ENCODE measurements around the gene ALK.
"Not testable (repeated sequence)": the region's sequence is repeated elsewhere in the genome, so short reads cannot be mapped to it uniquely, and the experiment has no call there.

Gene ALK

DNA sequence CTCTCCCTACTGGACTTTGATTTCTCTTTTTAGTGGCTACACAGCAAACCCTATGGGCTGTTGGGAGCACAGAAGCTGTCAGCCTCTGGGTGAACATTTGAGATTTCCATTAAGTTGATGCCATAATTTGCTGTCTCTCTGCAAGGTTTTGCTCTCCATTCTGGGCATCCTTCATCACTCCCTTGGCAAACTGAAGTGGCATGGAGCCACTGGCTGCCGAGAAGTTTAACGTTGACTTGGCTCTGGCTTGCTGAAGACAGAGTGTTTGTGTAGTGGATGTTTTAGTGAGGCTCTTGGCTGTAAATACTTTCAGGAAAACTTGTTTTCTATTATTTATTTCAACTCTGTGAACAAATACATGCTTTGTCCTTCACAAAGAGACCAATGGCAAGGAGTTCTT is 91.5 kb downstream of the ALK start:
- no peak overlapping the region for H3K27ac ChIP-seq
- no peak for TF ChIP-seq CTCF (conservative IDR thresholded peaks at IDR 0.05)

DNA sequence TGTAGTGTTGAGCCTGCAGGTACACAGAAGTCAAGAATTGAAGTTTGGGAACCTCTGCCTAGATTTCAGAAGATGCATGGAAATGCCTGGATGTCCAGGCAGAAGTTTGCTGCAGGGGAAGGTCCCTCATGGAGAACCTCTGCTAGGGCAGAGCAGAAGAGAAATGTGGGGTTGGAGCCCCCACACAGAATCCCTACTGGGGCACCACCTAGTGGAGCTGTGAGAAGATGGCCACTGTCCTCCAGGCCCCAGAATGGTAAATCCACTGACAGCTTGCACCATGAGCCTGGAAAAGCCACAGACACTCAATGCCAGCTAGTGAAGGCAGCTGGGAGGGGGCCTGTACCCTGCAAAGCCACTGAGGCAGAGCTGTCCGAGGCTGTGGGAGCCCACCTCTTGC is 97.2 kb downstream of the ALK start:
- H3K27ac ChIP-seq, result not testable (repeated sequence)

DNA sequence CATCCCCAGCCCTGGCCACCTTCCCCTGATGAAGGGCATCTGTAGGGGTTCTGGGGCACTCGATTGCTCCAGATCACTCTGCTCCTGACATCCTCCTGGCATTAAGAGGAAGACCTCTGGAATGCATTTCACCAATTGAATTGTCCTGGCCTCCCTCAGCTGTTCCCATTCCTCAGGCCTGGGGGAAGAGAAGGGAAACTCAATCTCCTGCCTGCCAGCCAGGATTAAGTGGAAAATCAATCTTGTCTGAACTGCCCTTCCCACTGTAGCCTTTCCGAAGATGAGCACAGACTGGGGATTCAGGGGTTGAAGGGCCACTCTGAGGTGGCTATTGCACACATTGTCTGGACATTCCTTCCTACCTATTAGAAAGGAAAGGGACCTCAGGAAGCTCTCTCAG is 99.8 kb downstream of the ALK start:
- no peak overlapping the region for H3K27ac ChIP-seq

DNA sequence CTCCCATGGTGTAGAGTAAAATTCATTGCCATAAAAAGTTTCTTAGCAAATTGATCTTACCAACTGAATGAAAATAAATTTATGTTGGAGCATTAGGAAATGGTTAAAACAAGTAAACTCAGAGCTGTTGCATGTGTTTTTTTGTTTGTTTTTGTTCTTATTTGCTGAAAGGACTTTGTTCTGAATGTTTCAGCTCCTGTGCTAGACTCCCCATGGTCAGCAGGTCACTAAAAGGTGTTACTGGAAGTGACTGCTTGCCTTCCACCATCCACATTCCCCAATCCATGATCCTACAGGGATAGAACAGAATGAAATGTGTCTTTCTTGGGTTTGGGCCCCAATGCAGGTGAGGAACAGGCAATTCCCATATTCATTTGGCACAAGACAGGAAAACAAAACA is 101.8 kb downstream of the ALK start:
- TF ChIP-seq CTCF (conservative IDR thresholded peaks at IDR 0.05), result no peak
- no peak overlapping the region for H3K27ac ChIP-seq

More for the DNA sequence above, 99.8 kb downstream of the ALK start:
- no peak for TF ChIP-seq CTCF (conservative IDR thresholded peaks at IDR 0.05)

DNA sequence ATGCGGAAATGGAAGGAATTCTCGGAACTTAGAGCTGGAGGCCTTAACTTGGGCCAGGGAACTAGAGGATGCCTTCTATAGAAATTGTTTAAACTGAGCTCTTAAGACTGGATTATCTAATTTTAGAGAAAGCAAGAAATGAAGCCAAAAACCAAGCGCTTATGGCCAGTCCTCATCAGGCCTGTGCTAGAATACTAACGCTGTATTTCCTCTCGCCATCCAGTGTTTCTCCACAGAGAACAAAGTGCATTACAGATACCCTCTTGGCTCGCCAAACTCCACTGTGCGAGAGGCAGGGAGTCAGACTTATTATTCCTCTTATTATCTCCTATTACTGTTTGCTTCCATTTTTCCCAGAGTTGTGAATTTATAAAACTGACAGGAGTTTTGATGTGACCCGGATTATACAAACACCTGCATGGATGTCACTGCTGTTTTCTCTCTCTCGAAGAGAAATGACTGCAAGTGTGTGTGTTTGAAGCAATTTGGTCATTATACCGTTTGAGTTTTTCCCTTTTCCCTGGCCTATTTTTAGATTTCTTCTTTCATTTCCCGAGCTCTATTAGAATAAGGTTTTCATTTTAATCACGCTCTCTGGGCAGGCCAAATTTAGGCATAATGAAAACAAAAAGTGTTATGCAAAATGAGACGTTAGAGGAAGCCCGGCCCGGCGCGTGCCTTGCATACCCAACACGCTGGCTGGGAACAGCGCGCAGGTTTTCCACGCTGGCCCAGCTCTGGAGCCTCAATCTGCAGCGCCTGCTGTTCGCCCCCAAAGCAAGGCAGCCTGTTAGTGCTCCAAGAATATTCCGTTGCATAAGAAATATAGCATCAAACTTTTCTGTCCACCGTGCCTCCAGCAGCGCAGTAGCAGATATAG is 103.3 kb downstream of the ALK start:
- H3K27ac ChIP-seq, result no peak overlapping the region

GRCh38 chr2:29817299-29817698 is 104.1 kb downstream of the ALK start:
- no peak for TF ChIP-seq CTCF (conservative IDR thresholded peaks at IDR 0.05)
- H3K27ac ChIP-seq, result no peak overlapping the region

More for the DNA sequence above, 103.3 kb downstream of the ALK start:
- no peak for TF ChIP-seq CTCF (conservative IDR thresholded peaks at IDR 0.05)

- no peak overlapping the region for H3K27ac ChIP-seq
- no peak for TF ChIP-seq CTCF (conservative IDR thresholded peaks at IDR 0.05)
Measured at GRCh38 chr2:29816651-29817050, 104.7 kb downstream of the ALK start.

DNA sequence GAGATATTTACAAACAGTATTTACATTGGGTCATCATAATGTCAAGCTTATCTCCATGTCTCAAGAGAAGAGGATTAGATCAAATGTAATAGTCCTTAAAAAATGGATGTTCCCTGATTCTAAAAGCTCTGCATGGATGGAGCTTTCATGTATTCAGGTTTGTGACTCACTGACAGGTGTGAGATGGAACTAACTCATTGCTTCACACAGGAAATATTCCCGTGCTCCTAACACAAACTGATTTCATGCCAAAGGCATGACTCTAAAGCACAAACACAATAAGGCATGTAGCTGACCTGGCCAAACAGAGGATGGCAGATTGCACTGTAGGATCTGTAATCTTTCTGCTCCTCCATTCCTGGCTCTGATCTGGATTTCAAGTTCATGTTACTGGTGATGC is 110.0 kb downstream of the ALK start:
- H3K27ac ChIP-seq, result no peak overlapping the region
- TF ChIP-seq CTCF (conservative IDR thresholded peaks at IDR 0.05), result no peak
